Hepatocyte (in vitro differentiated cells): ENCODE measurements around the gene RNF169. TPM values are rescaled to one million over a fixed set of nuclear protein-coding genes. Genes with fewer than 3 reads are reported as not detected.

ENCODE experiments used
- DNase-seq: peaks from one replicate; pipeline ENCODE4 v3.0.0-alpha.2; 2016; ENCODE audit warnings: low spot score
- H2AFZ ChIP-seq: fragments of 200-600 bp; sonication (generic); 2 replicates; pipeline ENCODE4 v1.6.0; 2016; ENCODE audit warnings: antibody characterized with exemption, mild to moderate bottlenecking
- H3K27ac ChIP-seq: fragments of 200-600 bp; sonication (generic); 2 replicates; pipeline ENCODE4 v1.5.1; 2016; ENCODE audit warnings: mild to moderate bottlenecking
- H3K27me3 ChIP-seq: fragments of 200-600 bp; sonication (generic); 2 replicates; pipeline ENCODE4 v1.6.1; 2016
- H3K36me3 ChIP-seq: fragments of 200-600 bp; sonication (generic); replicated peaks from 2 replicates; pipeline ENCODE4 v1.5.1; 2016; ENCODE audit warnings: low read depth; ENCODE audit not compliant: insufficient read depth
- H3K4me1 ChIP-seq: fragments of 200-600 bp; sonication (generic); 2 replicates; pipeline ENCODE4 v1.5.1; 2016; ENCODE audit warnings: mild to moderate bottlenecking, moderate library complexity; ENCODE audit not compliant: insufficient read depth
- H3K4me2 ChIP-seq: fragments of 200-600 bp; sonication (generic); 2 replicates; pipeline ENCODE4 v1.6.0; 2016
- H3K4me3 ChIP-seq: fragments of 200-600 bp; sonication (generic); 2 replicates; pipeline ENCODE4 v1.5.1; 2016; ENCODE audit warnings: mild to moderate bottlenecking
- H3K79me2 ChIP-seq: fragments of 200-600 bp; sonication (generic); 2 replicates; pipeline ENCODE4 v1.6.0; 2017; ENCODE audit warnings: mild to moderate bottlenecking
- H3K9me2 ChIP-seq: fragments of 200-600 bp; sonication (generic); replicated peaks from 2 replicates; pipeline ENCODE4 v1.6.0; 2017; ENCODE audit warnings: mild to moderate bottlenecking; ENCODE audit not compliant: insufficient read depth
- H3K9me3 ChIP-seq: fragments of 200-600 bp; sonication (generic); 2 replicates; pipeline ENCODE4 v1.5.1; 2016; ENCODE audit warnings: low read depth, mild to moderate bottlenecking
- H4K20me1 ChIP-seq: fragments of 200-600 bp; sonication (generic); 2 replicates; pipeline ENCODE4 v1.6.0; 2016; ENCODE audit warnings: mild to moderate bottlenecking; ENCODE audit not compliant: insufficient read depth, poor library complexity, severe bottlenecking
- EZH2 ChIP-seq: fragments of 200-600 bp; sonication (generic); IDR thresholded peaks from 2 replicates; pipeline ENCODE4 v1.6.1; 2016; ENCODE audit warnings: antibody characterized with exemption, mild to moderate bottlenecking, borderline replicate concordance
- EZH2phosphoT487 ChIP-seq: fragments of 200-600 bp; sonication (generic); IDR thresholded peaks from one replicate; pipeline ENCODE4 v1.6.1; 2018; ENCODE audit warnings: antibody characterized with exemption, mild to moderate bottlenecking, low read depth, moderate library complexity; ENCODE audit not compliant: unreplicated experiment, severe bottlenecking
- WGBS: methylation state at CpG from one replicate; pipeline ENCODE4 v1.1.6; 2016; ENCODE audit warnings: low lambda C conversion rate; ENCODE audit errors: missing lambda C conversion rate; 5-methylcytosine and 5-hydroxymethylcytosine counted together
- polyA plus RNA-seq: library from polyadenylated mRNA; unstranded; fragments of >200 nt; fragmentation: Nextera tagmentation; extraction: Ambion mirVana; gene quantifications from 2 replicates; pipeline ENCODE4 v1.2.1, GENCODE V29; 2016
- total RNA-seq: library from RNA; depleted of rRNA; stranded (reverse); fragments of >200 nt; gene quantifications from 2 replicates; pipeline ENCODE4 v1.2.3, GENCODE V29; 2014
- TF ChIP-seq, protein P1 (sequence below): fragments of 200-600 bp; sonication (generic); IDR thresholded peaks from 2 replicates; pipeline ENCODE4 v1.5.1; 2016; ENCODE audit warnings: antibody characterized with exemption, mild to moderate bottlenecking; ENCODE audit not compliant: poor library complexity

RNF169 gene
- total and polyA plus RNA-seq, 2 experiments from 2014 or later, result 2.4 to 18.8 TPM

DNA sequence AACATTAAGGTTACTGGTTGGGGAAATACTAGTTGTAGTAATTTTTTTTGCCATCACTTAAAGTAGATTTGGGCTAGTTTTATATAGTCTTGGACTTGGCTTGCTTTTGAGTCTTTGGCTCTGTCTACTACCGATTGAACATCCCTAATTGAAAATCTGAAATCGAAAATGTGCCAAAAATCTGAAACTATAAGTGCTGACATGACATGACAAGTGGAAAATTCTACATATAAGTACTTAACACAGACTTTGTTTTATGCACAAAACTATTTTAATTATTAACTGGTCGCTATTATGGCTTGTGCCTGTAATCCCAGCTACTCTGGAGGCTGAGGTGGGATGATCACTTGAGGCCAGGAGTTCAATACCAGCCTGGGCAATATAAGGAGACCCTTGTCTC is 22.5 kb downstream of the RNF169 start:
- Histone ChIP-seq H3K27me3 (no peaks in the 10 kb centered on the region), H3K79me2 (peaks cover 90% of the 10 kb centered on the region), H2AFZ (no peak overlapping the region), H3K4me1 (peaks cover 4% of the 10 kb centered on the region), H3K9me3 (no peaks in the 10 kb centered on the region), H3K4me2 (no peak overlapping the region), H3K9me2 (no peaks in the 10 kb centered on the region), H3K4me3 (no peak overlapping the region), H3K27ac (no peak overlapping the region), H3K36me3 (no peaks in the 10 kb centered on the region), H4K20me1 (no peaks in the 10 kb centered on the region)
- WGBS, result 97% methylated on average over 3 of the region's 3 CpGs
- TF ChIP-seq EZH2, result no peak
- TF ChIP-seq, protein P1, sequence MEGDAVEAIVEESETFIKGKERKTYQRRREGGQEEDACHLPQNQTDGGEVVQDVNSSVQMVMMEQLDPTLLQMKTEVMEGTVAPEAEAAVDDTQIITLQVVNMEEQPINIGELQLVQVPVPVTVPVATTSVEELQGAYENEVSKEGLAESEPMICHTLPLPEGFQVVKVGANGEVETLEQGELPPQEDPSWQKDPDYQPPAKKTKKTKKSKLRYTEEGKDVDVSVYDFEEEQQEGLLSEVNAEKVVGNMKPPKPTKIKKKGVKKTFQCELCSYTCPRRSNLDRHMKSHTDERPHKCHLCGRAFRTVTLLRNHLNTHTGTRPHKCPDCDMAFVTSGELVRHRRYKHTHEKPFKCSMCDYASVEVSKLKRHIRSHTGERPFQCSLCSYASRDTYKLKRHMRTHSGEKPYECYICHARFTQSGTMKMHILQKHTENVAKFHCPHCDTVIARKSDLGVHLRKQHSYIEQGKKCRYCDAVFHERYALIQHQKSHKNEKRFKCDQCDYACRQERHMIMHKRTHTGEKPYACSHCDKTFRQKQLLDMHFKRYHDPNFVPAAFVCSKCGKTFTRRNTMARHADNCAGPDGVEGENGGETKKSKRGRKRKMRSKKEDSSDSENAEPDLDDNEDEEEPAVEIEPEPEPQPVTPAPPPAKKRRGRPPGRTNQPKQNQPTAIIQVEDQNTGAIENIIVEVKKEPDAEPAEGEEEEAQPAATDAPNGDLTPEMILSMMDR, result no peak
- TF ChIP-seq EZH2phosphoT487, result no peak
- DNase-seq, result no peak

DNA sequence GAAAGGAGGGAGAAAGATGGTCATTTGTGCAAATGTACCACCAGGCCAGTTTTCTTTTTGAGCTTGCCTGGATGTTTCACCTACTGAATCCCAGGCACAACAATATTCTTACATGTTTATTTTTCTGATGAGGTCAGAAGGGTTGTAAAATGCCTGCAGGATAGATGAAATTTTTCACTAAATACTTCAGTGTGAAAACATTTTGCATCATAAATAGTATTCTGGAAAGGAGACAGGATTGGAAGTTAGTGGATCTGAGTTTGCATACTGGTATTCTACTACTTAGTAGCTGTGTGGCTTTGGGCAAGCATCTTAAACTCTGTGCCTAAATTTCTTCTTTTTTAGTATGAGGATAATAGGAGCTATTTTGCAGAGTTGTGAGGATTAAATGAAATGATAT is 24.8 kb downstream of the RNF169 start:
- H3K36me3 ChIP-seq, result no peaks in the 10 kb centered on the region
- H3K27ac ChIP-seq, result peak overlapping the region; percentile 13
- peaks cover 95% of the 10 kb centered on the region for H3K79me2 ChIP-seq
- H2AFZ ChIP-seq, result no peak overlapping the region
- no peaks in the 10 kb centered on the region for H3K27me3 ChIP-seq
- peak; percentile 27 for DNase-seq
- H3K9me2 ChIP-seq, result no peaks in the 10 kb centered on the region
- H3K4me1 ChIP-seq, result peaks cover 9% of the 10 kb centered on the region
- TF ChIP-seq, protein P1, result no peak
- no peak for TF ChIP-seq EZH2
- no peak for TF ChIP-seq EZH2phosphoT487
- no peaks in the 10 kb centered on the region for H3K9me3 ChIP-seq
- H4K20me1 ChIP-seq, result peaks cover 13% of the 10 kb centered on the region
- no peak overlapping the region for H3K4me2 ChIP-seq
- no peak overlapping the region for H3K4me3 ChIP-seq

DNA sequence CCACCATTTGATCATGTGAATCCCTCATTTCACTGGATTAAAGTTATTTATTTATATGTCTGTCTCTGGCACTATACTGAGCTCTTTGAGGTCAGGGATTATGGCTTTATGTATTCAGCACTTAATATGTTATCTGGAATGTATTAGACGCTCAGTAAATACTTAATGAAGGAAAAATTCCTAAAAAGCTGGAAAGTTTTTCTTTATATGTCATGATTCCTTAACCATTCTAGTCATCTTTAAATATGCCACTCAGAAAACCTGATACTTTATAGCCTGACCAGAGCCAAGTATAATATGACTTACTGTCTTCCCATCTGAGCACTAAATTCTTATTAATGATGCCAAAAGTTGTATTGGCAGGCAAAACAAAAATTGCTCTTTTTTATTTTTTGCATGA is 27.1 kb downstream of the RNF169 start:
- H4K20me1 ChIP-seq, result peaks cover 23% of the 10 kb centered on the region
- peaks cover 96% of the 10 kb centered on the region for H3K79me2 ChIP-seq
- DNase-seq, result no peak
- H3K4me2 ChIP-seq, result no peak overlapping the region
- H2AFZ ChIP-seq, result no peak overlapping the region
- TF ChIP-seq, protein P1, result no peak
- TF ChIP-seq EZH2phosphoT487 (no peak), EZH2 (no peak)
- WGBS, result 82% methylated on average over 1 of the region's 1 CpG
- H3K9me2 ChIP-seq, result no peaks in the 10 kb centered on the region
- no peaks in the 10 kb centered on the region for H3K9me3 ChIP-seq
- H3K36me3 ChIP-seq, result no peaks in the 10 kb centered on the region
- H3K4me3 ChIP-seq, result no peak overlapping the region
- H3K4me1 ChIP-seq, result peaks cover 9% of the 10 kb centered on the region
- H3K27me3 ChIP-seq, result no peaks in the 10 kb centered on the region
- no peak overlapping the region for H3K27ac ChIP-seq

DNA sequence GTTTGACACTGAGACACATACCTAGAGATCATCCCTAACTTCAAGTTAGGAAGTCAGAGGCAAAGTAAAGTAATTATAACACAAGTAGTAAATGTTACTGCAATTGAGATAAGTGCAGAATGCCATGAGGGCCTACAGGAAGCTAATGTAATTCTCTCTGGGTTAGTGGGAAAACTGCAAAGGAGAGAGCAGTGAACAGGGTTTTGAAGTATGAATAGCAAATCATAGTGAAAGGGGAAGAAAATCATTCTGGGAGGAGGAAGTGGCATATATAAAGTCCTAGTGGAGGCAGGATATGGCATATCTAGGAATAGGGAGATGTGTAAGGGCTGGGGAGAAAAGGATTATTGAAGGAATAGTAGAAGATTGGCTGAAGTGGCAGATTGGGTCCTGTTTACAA is 27.9 kb downstream of the RNF169 start:
- Histone ChIP-seq H3K27ac (no peak overlapping the region), H4K20me1 (peaks cover 31% of the 10 kb centered on the region), H2AFZ (no peak overlapping the region), H3K4me1 (peaks cover 9% of the 10 kb centered on the region), H3K4me3 (no peak overlapping the region), H3K4me2 (no peak overlapping the region), H3K36me3 (no peaks in the 10 kb centered on the region), H3K9me2 (no peaks in the 10 kb centered on the region), H3K27me3 (no peaks in the 10 kb centered on the region), H3K79me2 (peaks cover 96% of the 10 kb centered on the region), H3K9me3 (no peaks in the 10 kb centered on the region)
- no peak for DNase-seq
- TF ChIP-seq, protein P1, result no peak
- TF ChIP-seq EZH2phosphoT487, result no peak
- no peak for TF ChIP-seq EZH2
